Gastrocnemius medialis (tissue), 4 donors: ENCODE results near the gene USP7. TPM values are rescaled to one million over a fixed set of nuclear protein-coding genes. Genes with fewer than 3 reads are reported as not detected.

Source experiments
- ATAC-seq, 2 donors: fragments of 150-250 bp; one replicate each; pipeline ENCODE4 v1.9.1; 2016
- DNase-seq, 2 donors: peaks; one replicate each; pipeline ENCODE4 v3.0.0-alpha.2; 2019
- H3K27ac ChIP-seq, 4 donors: fragments of 200-600 bp; sonication (generic); 1 replicate in 1 of 4; 2 replicates in 3 of 4; pipeline ENCODE4 v1.5.1; 2016 to 2018; ENCODE audit warnings: mild to moderate bottlenecking in 2 of 4, moderate library complexity in 1 of 4
- H3K27me3 ChIP-seq, 3 donors: fragments of 200-600 bp; sonication (generic) in 2 of 3; 1 replicate in 1 of 3; 2 replicates in 2 of 3; pipeline versions ENCODE4 v1.5.1 to v1.6.0; 2016 to 2019; ENCODE audit warnings: mild to moderate bottlenecking in 1 of 3, moderate library complexity in 1 of 3
- H3K36me3 ChIP-seq, 2 donors: fragments of 200-600 bp; sonication (generic) in 1 of 2; one replicate each; pipeline ENCODE4 v1.5.1; 2017 to 2018
- H3K4me1 ChIP-seq, 2 donors: fragments of 200-600 bp; sonication (generic) in 1 of 2; one replicate each; pipeline ENCODE4 v1.5.1; 2016 to 2017; ENCODE audit warnings: mild to moderate bottlenecking in 2 of 2
- H3K4me3 ChIP-seq, 4 donors: fragments of 200-600 bp; sonication (generic) in 3 of 4; 1 replicate in 1 of 4; 2 replicates in 3 of 4; pipeline ENCODE4 v1.5.1; 2016 to 2019; ENCODE audit warnings: mild to moderate bottlenecking in 2 of 4
- H3K9me3 ChIP-seq, 3 donors: fragments of 200-600 bp; sonication (generic) in 2 of 3; 1 replicate in 1 of 3; 2 replicates in 2 of 3; pipeline ENCODE4 v1.5.1; 2016 to 2019
- POLR2A ChIP-seq, 2 donors: fragments of 450-650 bp; IDR thresholded peaks; one replicate each; pipeline ENCODE4 v1.6.1; 2017; ENCODE audit warnings: antibody characterized with exemption in 2 of 2, mild to moderate bottlenecking in 2 of 2, moderate library complexity in 2 of 2
- in situ Hi-C, 4 donors: fragments of 200-750 bp; cut with MboI; loops; one replicate each; pipeline versions ENCODE4 v1.15.0 to v1.8.0; 2017; ENCODE audit warnings: low sequenced_read_pairs in 4 of 4
- intact Hi-C: fragments of 100-400 bp; cut with DNase I; formaldehyde crosslinking; loops from one replicate; pipeline ENCODE4 v1.15.1; 2023; ENCODE audit warnings: low total_unique reads
- total RNA-seq, 4 donors: library from RNA; depleted of rRNA; stranded (reverse); fragments of >200 nt; gene quantifications; one replicate each; pipeline versions ENCODE4 v1.1.0 to v1.2.3, GENCODE V29; 2016
- TF ChIP-seq, protein P1 (sequence below), 5 experiments: fragments of 450-650 bp in 3 of 5; fragments of 200-600 bp in 2 of 5; sonication (generic) in 2 of 5; IDR thresholded peaks in 4 of 5; conservative IDR thresholded peaks in 1 of 5; 1 replicate in 4 of 5; 2 replicates in 1 of 5; pipeline ENCODE4 v1.5.1; 2016 to 2019; ENCODE audit warnings: antibody characterized with exemption in 5 of 5, mild to moderate bottlenecking in 3 of 5, moderate library complexity in 3 of 5

The USP7 gene
- total RNA-seq, 4 donors from 2014 or later: 79.7 to 99.2 (median 85.6) TPM

DNA sequence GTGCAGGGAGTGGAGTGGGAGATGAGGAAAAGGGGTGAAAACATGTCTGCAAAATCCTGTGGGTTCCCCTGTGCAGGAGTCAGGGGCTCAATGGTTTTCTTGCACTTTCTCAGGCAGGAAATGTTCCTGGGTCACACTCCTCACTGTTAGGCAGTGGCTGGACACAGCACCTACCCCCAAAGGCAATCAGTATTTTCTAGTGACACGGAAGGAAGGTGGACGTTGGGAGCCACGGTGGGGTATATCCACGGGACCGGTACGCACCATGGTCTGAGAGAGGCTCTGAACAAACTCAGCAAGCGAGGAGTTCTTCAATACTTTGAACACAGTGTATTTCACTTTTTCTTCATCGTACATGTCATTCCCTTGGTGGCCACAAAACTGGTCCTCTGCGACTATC, 60.7 kb downstream of the USP7 start:
- Histone ChIP-seq H3K36me3 (peaks cover 10 to 95% of the 10 kb centered on the region in 2 donors), H3K4me3 (no peak overlapping the region), H3K9me3 (no peaks in the 10 kb centered on the region), H3K27me3 (no peaks in the 10 kb centered on the region), H3K27ac (peak overlapping the region; percentile 60 to 78 (median 74)), H3K4me1 (peaks cover 0 to 4% of the 10 kb centered on the region in 2 donors)
- TF ChIP-seq, protein P1, sequence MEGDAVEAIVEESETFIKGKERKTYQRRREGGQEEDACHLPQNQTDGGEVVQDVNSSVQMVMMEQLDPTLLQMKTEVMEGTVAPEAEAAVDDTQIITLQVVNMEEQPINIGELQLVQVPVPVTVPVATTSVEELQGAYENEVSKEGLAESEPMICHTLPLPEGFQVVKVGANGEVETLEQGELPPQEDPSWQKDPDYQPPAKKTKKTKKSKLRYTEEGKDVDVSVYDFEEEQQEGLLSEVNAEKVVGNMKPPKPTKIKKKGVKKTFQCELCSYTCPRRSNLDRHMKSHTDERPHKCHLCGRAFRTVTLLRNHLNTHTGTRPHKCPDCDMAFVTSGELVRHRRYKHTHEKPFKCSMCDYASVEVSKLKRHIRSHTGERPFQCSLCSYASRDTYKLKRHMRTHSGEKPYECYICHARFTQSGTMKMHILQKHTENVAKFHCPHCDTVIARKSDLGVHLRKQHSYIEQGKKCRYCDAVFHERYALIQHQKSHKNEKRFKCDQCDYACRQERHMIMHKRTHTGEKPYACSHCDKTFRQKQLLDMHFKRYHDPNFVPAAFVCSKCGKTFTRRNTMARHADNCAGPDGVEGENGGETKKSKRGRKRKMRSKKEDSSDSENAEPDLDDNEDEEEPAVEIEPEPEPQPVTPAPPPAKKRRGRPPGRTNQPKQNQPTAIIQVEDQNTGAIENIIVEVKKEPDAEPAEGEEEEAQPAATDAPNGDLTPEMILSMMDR (IDR thresholded peaks at IDR 0.05 in 4 of 5, conservative IDR thresholded peaks at IDR 0.05 in 1 of 5): no peak
- no peak for TF ChIP-seq POLR2A (IDR thresholded peaks at IDR 0.05)
- ATAC-seq (no peak), DNase-seq (no peak)
- intact Hi-C loops: no loop called here
- in situ Hi-C loops: loop anchor here in 1 of 4 donors (10.0 kb wide), 1 partner anchor 52 kb away; no protein-coding TSS in a partner anchor

DNA sequence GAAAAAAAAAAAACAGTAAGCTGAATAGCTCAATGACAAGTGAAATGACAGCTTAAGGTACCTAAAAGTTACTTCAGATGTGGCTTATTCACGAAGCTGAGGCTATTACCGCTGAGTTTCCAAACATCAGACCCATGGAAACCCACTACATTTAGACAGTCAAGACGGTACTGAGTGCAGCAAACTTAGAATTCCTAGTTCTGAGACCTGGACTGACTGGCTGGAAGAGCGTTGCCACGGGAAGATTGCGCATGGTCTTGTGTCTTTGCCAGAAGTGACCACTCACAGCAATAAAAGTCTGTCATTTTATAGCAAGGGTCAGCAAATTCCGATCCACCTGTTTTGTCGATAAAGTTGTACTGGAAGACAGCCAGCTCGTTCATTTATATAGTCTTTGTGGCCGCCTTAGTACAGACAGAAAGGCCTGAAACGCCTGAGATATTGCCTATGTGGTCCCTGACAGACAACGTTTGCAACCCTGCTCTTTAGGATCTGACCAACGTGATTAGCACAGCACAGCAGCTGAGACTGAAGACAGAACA, 62.3 kb downstream of the USP7 start:
- in situ Hi-C loops (loop anchor here in 1 of 4 donors (10.0 kb wide), 1 partner anchor 53 kb away; no protein-coding TSS in a partner anchor), intact Hi-C loops (no loop called here)
- Histone ChIP-seq H3K27ac (no peak overlapping the region), H3K9me3 (no peaks in the 10 kb centered on the region), H3K4me3 (no peak overlapping the region), H3K27me3 (no peaks in the 10 kb centered on the region), H3K36me3 (peaks cover 14 to 97% of the 10 kb centered on the region in 2 donors), H3K4me1 (peaks cover 0 to 4% of the 10 kb centered on the region in 2 donors)
- no peak for ATAC-seq
- DNase-seq: no peak
- TF ChIP-seq, protein P1 (IDR thresholded peaks at IDR 0.05 in 4 of 5, conservative IDR thresholded peaks at IDR 0.05 in 1 of 5): no peak
- TF ChIP-seq POLR2A (IDR thresholded peaks at IDR 0.05): no peak

DNA sequence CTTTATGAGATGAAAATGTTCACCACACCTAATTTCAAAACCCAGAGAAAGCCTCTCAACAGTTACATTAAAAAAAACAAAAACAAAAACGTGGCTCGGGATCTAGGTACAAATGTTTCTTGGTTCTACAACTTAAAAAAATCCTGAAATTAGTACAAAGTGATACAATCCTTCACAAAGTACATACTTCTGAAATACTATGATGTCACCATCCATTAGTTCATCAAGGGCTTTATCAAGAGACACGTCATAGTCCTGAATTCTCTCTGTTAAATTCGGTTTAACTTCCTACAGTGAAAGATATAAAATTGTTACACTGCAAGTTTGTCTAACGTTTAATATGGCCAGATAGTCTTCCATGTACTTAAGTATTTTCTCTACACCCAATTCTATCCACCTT, 63.4 kb downstream of the USP7 start:
- H3K27ac ChIP-seq: no peak overlapping the region
- H3K9me3 ChIP-seq: no peaks in the 10 kb centered on the region
- DNase-seq (no peak), ATAC-seq (no peak)
- intact Hi-C loops: no loop called here
- in situ Hi-C loops: loop anchor here in 1 of 4 donors (10.0 kb wide), 1 partner anchor 54 kb away; no protein-coding TSS in a partner anchor
- peaks cover 14 to 97% of the 10 kb centered on the region in 2 donors for H3K36me3 ChIP-seq
- no peaks in the 10 kb centered on the region for H3K27me3 ChIP-seq
- TF ChIP-seq, protein P1 (IDR thresholded peaks at IDR 0.05 in 4 of 5, conservative IDR thresholded peaks at IDR 0.05 in 1 of 5): no peak
- TF ChIP-seq POLR2A (IDR thresholded peaks at IDR 0.05): no peak
- H3K4me3 ChIP-seq: no peak overlapping the region
- peaks cover 0 to 4% of the 10 kb centered on the region in 2 donors for H3K4me1 ChIP-seq

DNA sequence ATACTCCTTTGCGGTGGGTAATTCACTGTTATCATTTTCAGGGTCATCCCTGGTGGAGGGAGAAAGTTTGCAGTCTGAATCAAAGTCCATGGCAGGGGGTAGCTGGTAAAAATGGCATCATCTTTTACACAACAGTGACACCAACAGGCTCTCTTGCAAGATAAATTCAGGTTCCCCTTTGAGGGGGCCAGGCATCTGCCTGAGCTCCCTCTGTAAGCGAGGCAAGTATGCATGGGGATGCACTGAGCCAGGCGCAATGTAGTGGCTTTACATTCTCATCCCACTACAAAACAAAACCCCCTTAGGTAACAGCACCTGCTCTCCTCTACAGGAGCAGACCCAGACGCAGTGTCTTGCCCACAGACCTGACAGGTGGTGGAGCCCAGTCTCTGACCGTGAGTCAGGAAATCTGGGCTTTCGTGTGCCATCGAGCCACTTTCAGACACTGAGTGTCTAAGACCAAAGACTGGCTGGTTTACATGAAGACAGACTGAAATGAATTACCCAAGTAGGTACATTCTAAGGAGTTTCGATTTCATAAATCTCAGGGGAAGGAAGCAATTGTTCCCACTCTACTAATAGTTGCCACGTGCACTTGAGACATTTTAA, 63.9 kb downstream of the USP7 start:
- Histone ChIP-seq H3K27ac (no peak overlapping the region), H3K27me3 (no peaks in the 10 kb centered on the region), H3K4me1 (peaks cover 0 to 4% of the 10 kb centered on the region in 2 donors), H3K9me3 (no peaks in the 10 kb centered on the region), H3K4me3 (no peak overlapping the region), H3K36me3 (peaks cover 14 to 98% of the 10 kb centered on the region in 2 donors)
- intact Hi-C loops (no loop called here), in situ Hi-C loops (loop anchor here in 2 of 4 donors (10.0 to 25.0 kb wide), 2 partner anchors 55 to 238 kb away; partner anchors contain the start of gene ABAT (in 1 of the 2))
- no peak for ATAC-seq
- no peak for DNase-seq
- TF ChIP-seq POLR2A (IDR thresholded peaks at IDR 0.05): no peak
- TF ChIP-seq, protein P1 (IDR thresholded peaks at IDR 0.05 in 4 of 5, conservative IDR thresholded peaks at IDR 0.05 in 1 of 5): no peak
